Measurements from ENCODE around the gene TRAPPC2. TPM values are rescaled to one million over a fixed set of nuclear protein-coding genes. Genes with fewer than 3 reads are reported as not detected.

TRAPPC2 gene
- total RNA-seq, 1 experiment from 2014 or later = 19.5 TPM

GRCh38 chrX:13667919-13668318 lies 66.5 kb downstream of the TRAPPC2 start:
- no peaks in the 10 kb centered on the region for H3K4me1 ChIP-seq (ENCODE audit: insufficient read depth, low read length, poor library complexity, severe bottlenecking)
- no peak overlapping the region for H3K27ac ChIP-seq (ENCODE audit: low read depth, low read length, poor library complexity, severe bottlenecking)
- no peaks in the 10 kb centered on the region for H3K9me3 ChIP-seq (ENCODE audit: low read depth, low read length, poor library complexity, severe bottlenecking)
- TF ChIP-seq CTCF (conservative IDR thresholded peaks at IDR 0.05; ENCODE audit: low read depth, low read length) = no peak
- no peak for TF ChIP-seq EZH2 (IDR thresholded peaks at IDR 0.05; ENCODE audit: borderline replicate concordance, low read depth, low read length, poor library complexity, severe bottlenecking)
- no peaks in the 10 kb centered on the region for H3K36me3 ChIP-seq (ENCODE audit: insufficient read depth, low read length, poor library complexity, severe bottlenecking)
- intact Hi-C loops (cut with micrococcal nuclease; ENCODE audit: unreplicated experiment) = no loop called here
- no TSS peak for BruUV-seq (replicated peaks)
- H3K27me3 ChIP-seq (replicated peaks; ENCODE audit: insufficient read depth, low read depth, low read length, poor library complexity) = no peaks in the 10 kb centered on the region
- DNase-seq (ENCODE audit: low spot score) = no peak
- H3K4me3 ChIP-seq (ENCODE audit: low read depth, low read length, poor library complexity, severe bottlenecking) = no peak overlapping the region
- ChIA-PET POLR2A (ENCODE audit: low non-redundant PET) (no interaction called here), CTCF (no interaction called here)

- no peaks in the 10 kb centered on the region for H3K9me3 ChIP-seq (ENCODE audit: low read depth, low read length, poor library complexity, severe bottlenecking)
- intact Hi-C loops (cut with micrococcal nuclease; ENCODE audit: unreplicated experiment) = no loop called here
- CTCF ChIA-PET = no interaction called here
Measured at GRCh38 chrX:13666836-13667235, 67.6 kb downstream of the TRAPPC2 start.

GRCh38 chrX:13664020-13664419 lies 70.4 kb downstream of the TRAPPC2 start:
- no peak for DNase-seq (ENCODE audit: low spot score)
- POLR2A ChIA-PET (ENCODE audit: low non-redundant PET) = no interaction called here
- CTCF ChIA-PET = no interaction called here
- intact Hi-C loops (cut with micrococcal nuclease; ENCODE audit: unreplicated experiment) = no loop called here
- Histone ChIP-seq H3K27me3 (replicated peaks; ENCODE audit: insufficient read depth, low read depth, low read length, poor library complexity) (no peaks in the 10 kb centered on the region), H3K9me3 (ENCODE audit: low read depth, low read length, poor library complexity, severe bottlenecking) (no peaks in the 10 kb centered on the region), H3K4me1 (ENCODE audit: insufficient read depth, low read length, poor library complexity, severe bottlenecking) (no peaks in the 10 kb centered on the region), H3K36me3 (ENCODE audit: insufficient read depth, low read length, poor library complexity, severe bottlenecking) (no peaks in the 10 kb centered on the region), H3K4me3 (ENCODE audit: low read depth, low read length, poor library complexity, severe bottlenecking) (no peak overlapping the region), H3K27ac (ENCODE audit: low read depth, low read length, poor library complexity, severe bottlenecking) (no peak overlapping the region)
- TF ChIP-seq EZH2 (IDR thresholded peaks at IDR 0.05; ENCODE audit: borderline replicate concordance, low read depth, low read length, poor library complexity, severe bottlenecking) (no peak), CTCF (conservative IDR thresholded peaks at IDR 0.05; ENCODE audit: low read depth, low read length) (no peak)
- no TSS peak for BruUV-seq (replicated peaks)

More at GRCh38 chrX:13666836-13667235, 67.6 kb downstream of the TRAPPC2 start:
- no peak for DNase-seq (ENCODE audit: low spot score)
- no TSS peak for BruUV-seq (replicated peaks)
- POLR2A ChIA-PET (ENCODE audit: low non-redundant PET) = no interaction called here
- Histone ChIP-seq H3K36me3 (ENCODE audit: insufficient read depth, low read length, poor library complexity, severe bottlenecking) (no peaks in the 10 kb centered on the region), H3K4me3 (ENCODE audit: low read depth, low read length, poor library complexity, severe bottlenecking) (no peak overlapping the region), H3K27ac (ENCODE audit: low read depth, low read length, poor library complexity, severe bottlenecking) (no peak overlapping the region), H3K4me1 (ENCODE audit: insufficient read depth, low read length, poor library complexity, severe bottlenecking) (no peaks in the 10 kb centered on the region), H3K27me3 (replicated peaks; ENCODE audit: insufficient read depth, low read depth, low read length, poor library complexity) (no peaks in the 10 kb centered on the region)
- TF ChIP-seq EZH2 (IDR thresholded peaks at IDR 0.05; ENCODE audit: borderline replicate concordance, low read depth, low read length, poor library complexity, severe bottlenecking) (no peak), CTCF (conservative IDR thresholded peaks at IDR 0.05; ENCODE audit: low read depth, low read length) (no peak)
